Measurements from ENCODE around the gene KCNIP4.
A peak's percentile ranks its signal among the peaks of the same experiment; 100 is the strongest.

The KCNIP4 gene

DNA sequence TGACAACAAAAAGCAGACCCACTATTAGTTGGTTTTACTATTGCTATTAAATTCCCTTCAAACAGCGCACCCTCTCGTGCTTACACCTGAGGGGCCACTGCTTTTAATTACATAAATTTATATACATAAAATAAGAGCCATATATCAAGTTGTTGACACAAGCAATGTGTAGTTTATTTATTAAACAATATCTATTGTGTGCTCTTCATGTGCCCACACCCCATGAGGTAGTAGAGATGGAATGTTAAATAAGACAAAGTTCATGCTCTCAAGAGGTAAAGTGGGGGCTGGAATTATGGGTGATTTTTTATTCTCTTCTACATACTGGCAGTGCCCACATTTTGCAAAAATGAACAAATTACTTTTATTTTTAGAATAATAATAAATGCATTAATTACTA, 47.3 kb downstream of the KCNIP4 start:
- no peak for DNase-seq (ENCODE audit: low read depth in 2 of 2)

GRCh38 chr4:21900211-21900610, 48.4 kb downstream of the KCNIP4 start:
- no peak for DNase-seq (ENCODE audit: low read depth in 2 of 2)

DNA sequence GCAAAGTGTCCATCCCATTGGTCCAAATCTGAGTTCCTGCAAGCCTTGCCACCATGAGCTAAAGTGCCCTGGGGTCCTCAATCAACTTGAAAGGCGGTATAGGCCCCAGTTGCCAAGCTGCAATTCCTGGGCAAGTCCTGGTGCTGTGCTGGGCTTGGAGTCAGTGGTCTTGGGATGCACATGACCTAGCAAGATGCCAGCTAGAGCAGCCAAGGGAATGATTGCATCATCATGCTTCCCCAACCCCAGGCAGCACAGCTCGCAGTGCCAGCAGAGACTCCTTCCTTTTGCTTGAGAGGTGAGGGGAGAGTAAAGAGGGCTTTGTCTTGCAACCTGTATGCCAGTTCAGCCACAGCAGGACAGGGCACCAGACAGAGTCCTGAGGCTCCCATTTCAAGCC, 50.5 kb downstream of the KCNIP4 start:
- no peak for DNase-seq (ENCODE audit: low read depth in 2 of 2)

GRCh38 chr4:21896767-21897166, 51.8 kb downstream of the KCNIP4 start:
- DNase-seq (ENCODE audit: low read depth in 2 of 2): no peak

GRCh38 chr4:21893136-21893535, 55.4 kb downstream of the KCNIP4 start:
- DNase-seq (ENCODE audit: low read depth in 2 of 2): peak; percentile 11 to 28

DNA sequence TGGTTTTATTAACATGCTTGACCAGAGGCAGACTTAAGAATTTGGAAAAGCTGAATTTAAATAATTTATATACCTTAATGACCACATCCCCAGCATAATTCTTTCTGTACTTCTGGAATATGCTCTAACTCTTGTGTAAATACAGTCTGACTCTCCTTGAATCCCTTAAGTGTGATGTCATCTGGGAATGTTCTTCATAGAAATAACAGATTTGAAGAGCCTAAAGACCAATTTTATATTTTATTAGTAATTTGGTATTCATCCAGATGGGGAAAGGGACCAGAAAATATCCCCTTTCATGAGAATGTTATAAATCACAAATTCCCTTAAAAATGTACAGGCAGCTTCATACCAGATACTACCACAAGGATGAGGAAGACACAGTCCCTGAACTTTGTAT, 58.3 kb downstream of the KCNIP4 start:
- DNase-seq (ENCODE audit: low read depth in 2 of 2): no peak

GRCh38 chr4:21888195-21888976, 60.2 kb downstream of the KCNIP4 start:
- peak; percentile 56 to 72 for DNase-seq (ENCODE audit: low read depth in 2 of 2)

DNA sequence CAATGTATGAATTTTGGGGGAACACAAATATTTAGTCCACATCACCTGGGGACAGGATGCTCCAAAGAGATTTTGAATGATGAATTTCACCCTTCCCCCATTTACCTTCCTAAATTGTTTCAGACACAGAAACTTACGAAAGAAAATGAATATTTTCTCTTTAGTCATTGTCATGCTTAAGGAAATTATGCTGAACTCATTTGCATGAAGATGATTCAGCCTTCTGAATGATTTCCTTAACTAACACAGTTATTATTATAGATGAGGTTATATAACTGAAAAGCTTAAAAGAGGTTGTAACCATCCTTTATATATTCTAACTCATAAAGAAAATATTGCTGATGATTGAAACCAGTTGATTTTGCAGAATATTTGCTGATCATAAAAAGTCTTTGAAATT, 61.1 kb downstream of the KCNIP4 start:
- no peak for DNase-seq (ENCODE audit: low read depth in 2 of 2)

DNA sequence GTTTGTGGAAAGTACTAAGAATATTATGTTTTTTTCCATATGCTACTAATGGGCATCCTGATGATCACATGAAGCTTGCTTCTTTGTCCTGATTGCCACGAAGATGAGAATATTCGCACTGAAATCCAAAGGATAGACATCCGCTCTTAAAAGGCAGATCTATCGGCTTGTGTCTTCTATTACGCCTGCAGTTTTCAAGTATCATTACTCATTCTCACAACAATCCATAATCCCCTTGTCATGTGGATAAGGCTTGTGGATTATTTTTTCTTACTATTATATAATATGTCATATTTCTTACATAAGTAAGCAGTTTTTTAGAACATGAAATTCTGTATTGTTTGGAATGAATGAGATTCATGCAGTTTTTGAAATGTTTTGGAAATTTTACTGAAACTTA, 62.8 kb downstream of the KCNIP4 start:
- DNase-seq (ENCODE audit: low read depth in 2 of 2): no peak

GRCh38 chr4:21885241-21885640, 63.3 kb downstream of the KCNIP4 start:
- DNase-seq (ENCODE audit: low read depth in 2 of 2): peak; percentile 21 to 25

DNA sequence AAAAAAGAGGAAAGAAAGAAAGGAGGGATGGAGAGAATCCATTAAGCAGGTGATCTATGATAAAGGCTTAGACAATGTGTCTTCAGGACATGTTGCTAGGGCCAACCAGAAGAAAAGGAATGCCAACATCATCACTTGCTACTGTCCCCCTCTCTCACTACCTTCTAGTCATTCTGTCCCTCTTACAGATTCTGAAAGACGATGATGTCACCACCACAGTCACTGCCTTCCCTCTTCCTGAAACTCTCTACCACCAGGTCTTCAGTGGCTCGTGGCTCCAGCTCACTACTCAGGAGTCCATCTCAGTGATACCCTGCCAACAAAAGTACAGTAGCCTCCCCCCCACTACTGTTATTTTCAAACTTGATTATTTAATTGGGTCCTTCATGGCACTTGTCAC, 64.0 kb downstream of the KCNIP4 start:
- DNase-seq (ENCODE audit: low read depth in 2 of 2): no peak

- no peak for DNase-seq (ENCODE audit: low read depth in 2 of 2)
Measured at GRCh38 chr4:21882051-21882839, 66.3 kb downstream of the KCNIP4 start.

DNA sequence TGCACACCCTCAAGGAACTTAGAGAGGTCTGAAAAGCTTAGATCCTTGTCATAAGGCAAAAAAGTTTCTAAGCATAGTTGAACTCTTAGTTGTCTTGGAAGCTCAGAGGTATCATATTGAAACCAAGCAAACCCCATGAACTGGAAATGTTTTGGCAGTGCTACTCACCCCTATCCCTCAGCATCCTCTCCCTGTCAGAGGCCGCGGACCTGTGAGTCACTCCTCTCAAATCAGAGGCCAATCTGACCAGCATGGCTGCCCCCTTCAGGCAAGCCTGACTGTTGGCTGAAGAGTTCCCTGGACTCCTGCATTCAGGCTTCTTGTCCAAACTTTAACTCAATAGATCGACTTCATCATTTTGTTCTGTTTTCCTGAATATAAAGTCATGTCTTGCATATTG, 69.4 kb downstream of the KCNIP4 start:
- no peak for DNase-seq (ENCODE audit: low read depth in 2 of 2)

GRCh38 chr4:21876711-21877110, 71.9 kb downstream of the KCNIP4 start:
- DNase-seq (ENCODE audit: low read depth in 2 of 2): no peak

- DNase-seq (ENCODE audit: low read depth in 2 of 2): no peak
Measured at GRCh38 chr4:21873145-21873544, 75.4 kb downstream of the KCNIP4 start.

- DNase-seq (ENCODE audit: low read depth in 2 of 2): no peak
Measured at GRCh38 chr4:21872101-21872500, 76.5 kb downstream of the KCNIP4 start.

- DNase-seq (ENCODE audit: low read depth in 2 of 2): no peak
Measured at GRCh38 chr4:21869978-21870745, 78.4 kb downstream of the KCNIP4 start.

DNA sequence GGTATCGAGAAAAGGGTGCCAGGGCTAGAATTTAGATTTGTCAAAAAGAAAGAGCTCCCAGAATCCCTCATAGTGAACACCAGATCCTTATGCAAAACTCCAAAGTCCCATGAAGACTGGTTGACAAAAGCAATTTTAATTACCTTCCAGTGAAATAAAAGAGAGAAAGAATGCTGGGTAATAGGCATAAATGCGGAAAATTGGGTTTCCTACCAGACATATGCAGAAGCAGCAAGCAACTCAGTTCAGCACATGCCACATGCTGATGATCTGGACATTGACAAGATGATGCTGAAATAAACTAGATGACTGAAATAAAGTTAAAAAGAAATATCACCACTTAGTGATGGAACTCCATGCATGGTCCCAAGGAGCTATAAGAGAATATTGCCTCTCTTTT, 83.9 kb downstream of the KCNIP4 start:
- DNase-seq (ENCODE audit: low read depth in 2 of 2): no peak

DNA sequence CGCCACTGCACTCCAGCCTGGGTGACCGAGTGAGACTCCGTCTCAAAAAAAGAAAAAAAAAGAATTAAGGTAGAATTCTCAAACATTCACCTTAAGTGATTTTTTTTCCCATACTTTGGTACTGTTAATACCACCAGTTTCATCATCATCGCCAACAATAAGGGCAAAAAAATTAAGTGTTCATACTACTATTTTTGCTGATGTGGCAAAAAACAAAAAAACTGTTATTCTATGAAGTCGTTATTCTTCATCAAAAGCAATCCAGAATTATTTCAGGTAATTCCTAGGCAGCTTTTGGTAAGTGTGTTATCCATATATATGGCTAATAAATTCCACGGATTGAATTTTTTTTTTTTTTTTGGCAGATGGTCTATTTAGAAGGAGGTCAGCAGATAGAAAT, 85.7 kb downstream of the KCNIP4 start:
- DNase-seq (ENCODE audit: low read depth in 2 of 2): no peak

GRCh38 chr4:21858971-21859370, 89.6 kb downstream of the KCNIP4 start:
- no peak for DNase-seq (ENCODE audit: low read depth in 2 of 2)

DNA sequence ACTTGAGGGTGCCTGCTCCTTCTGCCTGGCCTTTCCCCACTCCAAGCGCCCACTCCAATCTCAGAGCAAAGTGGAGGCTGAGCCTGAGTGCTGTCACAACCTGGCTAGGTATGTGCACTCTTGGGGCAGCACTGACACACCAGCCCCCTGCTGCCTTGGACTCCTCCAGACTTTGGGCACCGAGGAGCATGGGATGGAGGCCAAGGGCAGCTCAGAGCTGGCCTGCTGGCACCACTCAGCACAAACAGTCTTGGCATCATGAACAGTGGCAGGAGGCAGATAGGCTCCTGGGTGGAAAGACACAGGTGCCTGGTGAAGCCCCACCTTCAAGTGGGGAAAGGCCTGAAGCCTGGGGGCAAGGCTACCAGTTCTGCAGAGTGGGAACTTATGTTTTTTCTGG, 91.8 kb downstream of the KCNIP4 start:
- no peak for DNase-seq (ENCODE audit: low read depth in 2 of 2)

DNA sequence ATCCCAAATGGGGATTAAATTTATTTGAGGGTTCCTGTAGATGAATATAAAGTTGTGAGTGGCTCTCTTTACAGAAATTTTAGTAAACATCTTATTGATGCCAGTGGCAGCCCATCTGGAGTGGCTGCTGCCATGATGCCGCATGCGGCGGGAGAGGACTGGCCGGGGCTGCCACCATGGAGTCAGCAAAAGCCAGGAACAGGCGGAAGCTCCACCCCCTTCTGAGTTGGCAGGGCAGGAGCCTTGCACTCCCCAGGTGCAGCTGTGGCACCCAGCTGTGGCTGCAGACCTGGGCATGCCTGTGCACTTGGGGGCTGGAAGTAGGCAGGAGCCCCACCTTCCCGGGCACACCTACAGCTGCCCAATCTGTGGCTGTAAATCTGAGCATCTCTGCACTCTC, 92.3 kb downstream of the KCNIP4 start:
- DNase-seq (ENCODE audit: low read depth in 2 of 2): no peak

DNA sequence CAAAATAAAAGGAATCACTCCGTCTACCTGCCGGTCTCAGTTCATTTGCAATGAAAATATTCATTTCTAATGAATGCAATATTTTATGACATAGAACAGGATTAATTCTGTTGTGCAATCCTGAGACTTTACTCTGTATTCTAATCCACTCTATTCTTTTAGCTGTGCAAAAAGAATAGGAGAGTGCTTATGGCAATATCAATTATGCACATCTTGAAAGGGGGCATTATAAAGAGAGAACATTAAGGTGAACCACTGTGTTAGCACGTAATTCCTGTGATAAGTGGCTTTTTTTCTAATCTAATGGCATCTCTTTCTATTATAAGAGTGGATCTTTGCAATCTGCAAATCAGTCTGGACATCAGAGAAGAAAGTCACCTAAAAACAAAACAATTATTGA, 99.5 kb downstream of the KCNIP4 start:
- DNase-seq (ENCODE audit: low read depth in 2 of 2): no peak
